Measurements from ENCODE around the gene MED13L. TPM values are rescaled to one million over a fixed set of nuclear protein-coding genes. Genes with fewer than 3 reads are reported as not detected.
"Not testable (repeated sequence)": the region's sequence is repeated elsewhere in the genome, so short reads cannot be mapped to it uniquely, and the experiment has no call there.

MED13L gene
- total RNA-seq, 4 donors from 2014 or later, result 126 to 194 (median 154) TPM

DNA sequence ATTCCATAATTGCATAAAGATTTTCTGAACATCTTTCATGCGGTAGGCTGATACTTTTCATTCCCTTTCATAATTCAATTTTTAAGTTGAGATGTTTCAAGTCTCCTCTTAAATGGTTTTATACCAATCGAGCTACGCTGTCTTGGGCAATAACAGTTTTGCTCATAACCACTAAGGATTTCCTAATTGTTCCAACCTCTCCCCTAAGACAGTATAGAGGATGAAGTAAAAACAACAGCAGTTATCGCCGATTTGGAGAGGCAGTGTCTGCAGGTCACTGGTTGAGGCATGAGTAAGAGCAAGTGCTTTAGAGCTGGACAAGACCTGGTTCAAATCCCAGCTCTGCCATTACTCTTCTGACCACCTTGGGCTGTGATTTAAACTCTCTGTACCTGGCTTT lies 6.9 kb upstream of the MED13L start:
- in situ Hi-C loops (cut with MboI; ENCODE audit: low pct_ligation_motif_present in 1 of 4, low pct_unique_long_range_greater_than_20kb in 1 of 4, low sequenced_read_pairs in 3 of 4), result no loop called here
- TF ChIP-seq POLR2A (IDR thresholded peaks at IDR 0.05) (no peak), POLR2AphosphoS5 (IDR thresholded peaks at IDR 0.05) (no peak)

DNA sequence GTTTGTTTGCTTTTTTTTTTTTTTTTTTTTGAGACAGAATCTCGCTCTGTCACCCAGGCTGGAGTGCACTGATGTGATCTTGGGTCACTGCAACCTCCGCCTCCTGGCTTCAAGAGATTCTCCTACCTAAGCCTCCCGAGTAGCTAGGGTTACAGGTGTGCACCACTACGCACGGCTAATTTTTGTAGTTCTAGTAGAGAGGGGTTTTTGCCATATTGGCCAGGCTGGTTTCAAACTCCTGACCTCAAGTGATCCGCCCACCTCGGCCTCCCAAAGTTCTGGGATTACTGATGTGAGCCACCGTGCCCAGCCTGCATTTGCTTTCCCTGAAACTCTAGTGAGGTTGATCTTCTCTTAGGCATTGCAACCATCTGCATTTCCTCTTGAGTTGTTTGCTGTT lies 6.4 kb upstream of the MED13L start:
- H3K9me3 ChIP-seq; in situ Hi-C loops (cut with MboI; ENCODE audit: low pct_ligation_motif_present in 1 of 4, low pct_unique_long_range_greater_than_20kb in 1 of 4, low sequenced_read_pairs in 3 of 4); H3K4me3 ChIP-seq; H3K27me3 ChIP-seq; DNase-seq; H3K4me1 ChIP-seq; H3K36me3 ChIP-seq; H3K27ac ChIP-seq; intact Hi-C loops (cut with DNase I; ENCODE audit: low total_unique reads): not testable (repeated sequence)
- WGBS, 2 donors (ENCODE audit: low coverage in 1 of 2), result 80 to 93% methylated on average over 6 to 8 of the region's 8 CpGs

More for the DNA sequence above, 6.9 kb upstream of the MED13L start:
- intact Hi-C loops (cut with DNase I; ENCODE audit: low total_unique reads), result no loop called here
- no peak for DNase-seq
- Histone ChIP-seq H3K27ac (no peak overlapping the region), H3K27me3 (no peaks in the 10 kb centered on the region), H3K9me3 (no peaks in the 10 kb centered on the region), H3K4me1 (peaks cover 0 to 6% (median 2%) of the 10 kb centered on the region in 4 donors), H3K4me3 (no peak overlapping the region), H3K36me3 (no peaks in the 10 kb centered on the region)
- WGBS, 2 donors (ENCODE audit: low coverage in 1 of 2), result 81 to 90% methylated on average over 5 of the region's 5 CpGs

DNA sequence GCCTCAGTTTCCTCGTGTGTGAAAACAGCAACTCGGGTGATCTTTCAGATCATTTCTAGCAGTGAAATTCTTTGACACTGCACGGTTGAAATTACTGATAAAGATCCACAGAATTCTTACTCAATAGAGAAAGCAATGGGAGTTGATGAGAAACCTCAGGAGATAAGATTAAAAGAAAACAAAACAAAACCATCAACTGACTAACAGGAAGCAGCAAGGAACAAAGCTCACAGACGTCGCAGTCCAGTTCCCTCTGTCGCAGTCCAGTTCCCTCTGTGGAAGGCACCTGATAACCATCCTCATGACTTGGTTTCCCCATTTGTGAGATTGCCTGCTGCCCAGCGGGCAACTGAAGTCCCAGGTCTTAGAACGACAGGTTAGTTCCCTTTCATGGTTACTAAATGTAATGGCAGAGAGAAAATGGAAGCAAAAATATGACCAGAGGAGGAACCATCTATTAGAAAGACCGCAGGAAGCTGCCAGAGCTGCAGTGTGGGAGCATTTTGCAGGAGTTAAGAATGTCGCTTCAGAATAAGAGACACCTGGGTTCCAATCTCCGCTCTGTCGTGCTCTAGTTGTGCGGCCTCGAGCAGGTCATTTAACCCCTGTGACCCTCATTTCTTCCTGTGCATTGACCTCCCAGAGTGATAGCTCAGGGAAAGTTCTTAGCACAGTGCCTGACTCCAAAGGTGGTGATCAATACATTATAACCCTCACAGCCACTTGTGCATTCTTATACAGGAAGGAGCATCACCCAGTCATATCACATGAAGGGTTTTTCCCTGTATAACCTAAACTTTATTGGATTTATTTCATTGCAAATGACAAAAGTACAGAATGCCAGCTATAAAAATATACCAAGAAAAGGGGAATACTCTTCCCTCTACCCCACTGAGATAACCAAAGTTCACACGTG lies 5.1 kb upstream of the MED13L start:
- H3K4me3 ChIP-seq, result no peak overlapping the region
- DNase-seq, result no peak
- in situ Hi-C loops (cut with MboI; ENCODE audit: low pct_ligation_motif_present in 1 of 4, low pct_unique_long_range_greater_than_20kb in 1 of 4, low sequenced_read_pairs in 3 of 4), result no loop called here

DNA sequence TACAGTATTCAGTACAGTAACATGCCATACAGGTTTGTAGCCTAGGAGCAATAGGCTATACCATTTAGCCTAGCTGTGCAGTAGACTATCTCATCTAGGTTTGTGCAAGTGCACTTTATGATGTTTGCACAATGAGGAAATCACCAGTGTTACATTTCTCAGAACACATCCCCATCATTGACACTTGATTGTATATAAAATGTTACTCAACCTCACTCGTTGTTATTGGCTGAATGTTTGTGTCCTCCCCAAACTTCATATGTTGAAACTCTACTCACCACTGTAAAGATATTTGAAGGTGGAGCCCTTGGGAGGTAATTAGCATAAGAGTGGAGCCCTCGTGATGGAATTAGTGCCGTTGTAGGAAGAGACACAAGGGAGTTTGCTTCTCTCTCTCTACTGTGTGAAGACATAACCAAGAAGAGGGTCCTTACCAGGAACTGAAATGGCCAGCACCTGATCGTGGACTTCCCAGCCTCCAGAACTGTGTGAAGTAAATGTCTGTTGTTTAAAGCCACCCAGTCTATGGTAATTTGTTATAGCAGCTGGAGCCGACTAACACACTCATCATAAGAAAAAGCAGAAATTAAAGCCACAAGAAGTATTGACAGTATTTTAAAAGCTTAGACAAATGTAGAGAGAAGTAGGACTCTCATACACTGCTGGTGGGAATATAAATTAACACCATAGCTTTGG lies 3.2 kb upstream of the MED13L start:
- Histone ChIP-seq H3K27ac (no peak overlapping the region), H3K36me3 (no peaks in the 10 kb centered on the region), H3K27me3 (no peaks in the 10 kb centered on the region), H3K4me3 (no peak overlapping the region), H3K9me3 (no peaks in the 10 kb centered on the region), H3K4me1 (peaks cover 0 to 14% (median 3%) of the 10 kb centered on the region in 4 donors)
- 14 to 58% methylated on average over 2 to 5 of the region's 5 CpGs for WGBS, 2 donors (ENCODE audit: low coverage in 1 of 2)
- intact Hi-C loops (cut with DNase I; ENCODE audit: low total_unique reads), result no loop called here
- in situ Hi-C loops (cut with MboI; ENCODE audit: low pct_ligation_motif_present in 1 of 4, low pct_unique_long_range_greater_than_20kb in 1 of 4, low sequenced_read_pairs in 3 of 4), result no loop called here
- DNase-seq, result no peak
- TF ChIP-seq EP300 (IDR thresholded peaks at IDR 0.05; ENCODE audit: low read depth) (no peak), POLR2AphosphoS5 (IDR thresholded peaks at IDR 0.05) (no peak), POLR2A (IDR thresholded peaks at IDR 0.05) (no peak)
- TF ChIP-seq, protein P1, sequence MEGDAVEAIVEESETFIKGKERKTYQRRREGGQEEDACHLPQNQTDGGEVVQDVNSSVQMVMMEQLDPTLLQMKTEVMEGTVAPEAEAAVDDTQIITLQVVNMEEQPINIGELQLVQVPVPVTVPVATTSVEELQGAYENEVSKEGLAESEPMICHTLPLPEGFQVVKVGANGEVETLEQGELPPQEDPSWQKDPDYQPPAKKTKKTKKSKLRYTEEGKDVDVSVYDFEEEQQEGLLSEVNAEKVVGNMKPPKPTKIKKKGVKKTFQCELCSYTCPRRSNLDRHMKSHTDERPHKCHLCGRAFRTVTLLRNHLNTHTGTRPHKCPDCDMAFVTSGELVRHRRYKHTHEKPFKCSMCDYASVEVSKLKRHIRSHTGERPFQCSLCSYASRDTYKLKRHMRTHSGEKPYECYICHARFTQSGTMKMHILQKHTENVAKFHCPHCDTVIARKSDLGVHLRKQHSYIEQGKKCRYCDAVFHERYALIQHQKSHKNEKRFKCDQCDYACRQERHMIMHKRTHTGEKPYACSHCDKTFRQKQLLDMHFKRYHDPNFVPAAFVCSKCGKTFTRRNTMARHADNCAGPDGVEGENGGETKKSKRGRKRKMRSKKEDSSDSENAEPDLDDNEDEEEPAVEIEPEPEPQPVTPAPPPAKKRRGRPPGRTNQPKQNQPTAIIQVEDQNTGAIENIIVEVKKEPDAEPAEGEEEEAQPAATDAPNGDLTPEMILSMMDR (IDR thresholded peaks at IDR 0.05), result no peak

More for the DNA sequence above, 5.1 kb upstream of the MED13L start:
- Histone ChIP-seq H3K9me3 (no peaks in the 10 kb centered on the region), H3K4me1 (peaks cover 0 to 13% (median 2%) of the 10 kb centered on the region in 4 donors), H3K27me3 (no peaks in the 10 kb centered on the region), H3K36me3 (no peaks in the 10 kb centered on the region), H3K27ac (no peak overlapping the region)
- WGBS, 2 donors (ENCODE audit: low coverage in 1 of 2), result 47 to 73% methylated on average over 9 to 15 of the region's 15 CpGs
- TF ChIP-seq, protein P1 (IDR thresholded peaks at IDR 0.05), result no peak
- no peak for TF ChIP-seq POLR2A (IDR thresholded peaks at IDR 0.05)
- no peak for TF ChIP-seq EP300 (IDR thresholded peaks at IDR 0.05; ENCODE audit: low read depth)
- no peak for TF ChIP-seq POLR2AphosphoS5 (IDR thresholded peaks at IDR 0.05)
- intact Hi-C loops (cut with DNase I; ENCODE audit: low total_unique reads), result no loop called here

DNA sequence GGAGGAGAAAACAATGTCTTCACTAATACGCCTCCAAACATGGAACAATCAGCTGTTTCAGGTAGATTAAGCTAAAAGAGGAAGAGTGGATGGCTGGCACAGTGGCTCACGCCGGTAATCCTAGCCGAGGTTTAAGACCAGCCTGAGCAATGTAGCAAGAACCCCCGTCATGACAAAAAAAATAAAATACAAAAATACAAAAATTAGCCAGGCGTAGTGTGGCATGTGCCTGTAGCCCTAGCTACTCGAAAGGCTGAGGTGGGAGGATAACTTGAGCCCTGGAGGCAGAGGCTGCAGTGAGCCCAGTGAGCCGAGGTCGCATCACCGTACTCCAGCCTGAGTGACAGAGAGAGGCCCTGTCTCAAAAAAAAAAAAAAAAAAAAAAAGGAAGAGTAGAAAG lies 1.2 kb upstream of the MED13L start:
- Histone ChIP-seq H3K27me3 (no peaks in the 10 kb centered on the region), H3K4me1 (peaks cover 14 to 35% (median 23%) of the 10 kb centered on the region in 4 donors), H3K9me3 (no peaks in the 10 kb centered on the region), H3K36me3 (no peaks in the 10 kb centered on the region), H3K27ac (peak overlapping the region in 1 of 4 donors; percentile 98), H3K4me3 (no peak overlapping the region)
- in situ Hi-C loops (cut with MboI; ENCODE audit: low pct_ligation_motif_present in 1 of 4, low pct_unique_long_range_greater_than_20kb in 1 of 4, low sequenced_read_pairs in 3 of 4), result loop anchor here in 1 of 4 donors (10.0 kb wide), 1 partner anchor 316 kb away; no protein-coding TSS in a partner anchor
- TF ChIP-seq POLR2AphosphoS5 (IDR thresholded peaks at IDR 0.05) (no peak), POLR2A (IDR thresholded peaks at IDR 0.05) (no peak), EP300 (IDR thresholded peaks at IDR 0.05; ENCODE audit: low read depth) (no peak)
- TF ChIP-seq, protein P1 (IDR thresholded peaks at IDR 0.05), result no peak
- WGBS, 2 donors (ENCODE audit: low coverage in 1 of 2), result 93 to 97% methylated on average over 7 to 10 of the region's 10 CpGs
- intact Hi-C loops (cut with DNase I; ENCODE audit: low total_unique reads), result no loop called here
- DNase-seq, result no peak

All from transverse colon (tissue), 4 donors.